RWPE2 (cell line): ENCODE data around the gene TH.

ENCODE experiments used
- ATAC-seq: fragments of 200-7000 bp; cut with Tn5 transposase; 3 replicates; pipeline ENCODE4 v1.9.1; 2021; ENCODE audit warnings: low read depth
- DNase-seq: peaks from one replicate; pipeline ENCODE4 v3.0.0-alpha.2; 2020; ENCODE audit warnings: low spot score
- H3K27ac ChIP-seq: fragments of 450-650 bp; 2 replicates; pipeline ENCODE4 v1.5.1; 2017; ENCODE audit warnings: mild to moderate bottlenecking; ENCODE audit not compliant: poor library complexity, severe bottlenecking
- H3K27me3 ChIP-seq: fragments of 250-450 bp; sonication (Bioruptor Pico); 2 replicates; pipeline ENCODE4 v1.5.1; 2021; ENCODE audit warnings: mild to moderate bottlenecking, moderate library complexity; ENCODE audit not compliant: insufficient read depth, poor library complexity, severe bottlenecking
- H3K36me3 ChIP-seq: fragments of 250-450 bp; sonication (Bioruptor Pico); 2 replicates; pipeline ENCODE4 v1.5.1; 2020; ENCODE audit warnings: low read depth, mild to moderate bottlenecking, moderate library complexity
- H3K4me1 ChIP-seq: fragments of 250-450 bp; sonication (Bioruptor Pico); 2 replicates; pipeline ENCODE4 v1.5.1; 2021; ENCODE audit warnings: mild to moderate bottlenecking, moderate library complexity; ENCODE audit not compliant: insufficient read depth, poor library complexity, severe bottlenecking
- H3K4me3 ChIP-seq: fragments of 250-450 bp; sonication (Bioruptor Pico); 2 replicates; pipeline ENCODE4 v1.5.1; 2021; ENCODE audit warnings: mild to moderate bottlenecking, moderate library complexity; ENCODE audit not compliant: severe bottlenecking
- H3K9me3 ChIP-seq: fragments of 250-450 bp; sonication (Bioruptor Pico); 2 replicates; pipeline ENCODE4 v1.5.1; 2021; ENCODE audit warnings: mild to moderate bottlenecking, moderate library complexity; ENCODE audit not compliant: severe bottlenecking
- CTCF ChIP-seq: fragments of 450-650 bp; IDR thresholded peaks from one replicate; pipeline ENCODE4 v1.5.1; 2017; ENCODE audit warnings: mild to moderate bottlenecking, moderate library complexity; ENCODE audit not compliant: poor library complexity, severe bottlenecking

The TH gene

GRCh38 chr11:2191883-2192282 is 20.3 kb upstream of the TH start:
- peaks cover 8% of the 10 kb centered on the region for H3K4me1 ChIP-seq
- ATAC-seq, result no peak
- H3K27me3 ChIP-seq, result no peaks in the 10 kb centered on the region
- no peak for TF ChIP-seq CTCF
- no peak for DNase-seq
- H3K9me3 ChIP-seq, result no peaks in the 10 kb centered on the region
- H3K36me3 ChIP-seq, result no peaks in the 10 kb centered on the region
- H3K27ac ChIP-seq, result no peak overlapping the region
- no peak overlapping the region for H3K4me3 ChIP-seq

DNA sequence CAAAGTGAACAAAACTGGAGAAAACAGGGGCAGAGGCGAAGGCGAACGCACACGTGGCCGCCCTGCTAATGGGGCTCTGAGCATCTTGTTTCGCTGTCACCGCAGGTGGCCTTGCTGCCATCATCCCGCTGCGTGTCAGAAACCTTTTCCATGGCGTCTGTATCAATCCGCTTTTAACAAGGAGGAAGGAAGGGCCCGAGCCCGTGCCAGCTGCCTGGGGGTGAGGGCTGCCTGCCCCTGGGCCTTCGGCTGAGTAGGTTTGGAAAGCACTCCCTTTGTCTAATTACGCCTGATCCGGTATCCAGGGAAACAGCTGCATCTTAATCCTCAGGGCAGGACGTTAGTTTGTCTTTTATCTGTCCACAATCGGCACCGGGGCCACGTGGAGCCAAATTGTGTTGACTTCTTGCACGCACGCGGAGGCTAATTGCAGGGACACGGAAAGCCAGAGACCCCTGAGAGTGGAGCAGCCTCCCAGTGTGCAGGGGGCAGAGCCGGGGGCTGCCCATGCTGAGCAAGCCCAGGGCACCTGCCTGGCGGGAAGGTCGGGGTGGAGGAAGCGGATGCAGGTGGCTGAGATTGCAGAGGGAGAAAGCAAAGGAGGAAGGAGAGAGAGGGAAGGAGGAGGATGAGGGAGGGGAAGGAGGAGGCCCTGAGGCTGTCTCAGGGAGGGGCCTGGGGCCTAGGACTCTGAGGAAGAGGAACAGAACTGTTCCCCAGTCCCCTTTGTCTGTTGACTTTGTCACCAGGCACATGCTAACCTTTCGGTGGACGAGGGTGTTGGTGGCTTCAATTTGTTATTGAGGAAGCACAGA is 19.2 kb upstream of the TH start:
- DNase-seq (no peak), ATAC-seq (no peak)
- H3K4me1 ChIP-seq, result peaks cover 8% of the 10 kb centered on the region
- TF ChIP-seq CTCF, result no peak
- no peaks in the 10 kb centered on the region for H3K27me3 ChIP-seq
- H3K36me3 ChIP-seq, result no peaks in the 10 kb centered on the region
- H3K9me3 ChIP-seq, result no peaks in the 10 kb centered on the region
- no peak overlapping the region for H3K4me3 ChIP-seq
- H3K27ac ChIP-seq, result no peak overlapping the region

- H3K27ac ChIP-seq, result no peak overlapping the region
- no peaks in the 10 kb centered on the region for H3K27me3 ChIP-seq
- no peak overlapping the region for H3K4me3 ChIP-seq
- peaks cover 8% of the 10 kb centered on the region for H3K4me1 ChIP-seq
- TF ChIP-seq CTCF, result no peak
- ATAC-seq, result no peak
- no peak for DNase-seq
- no peaks in the 10 kb centered on the region for H3K9me3 ChIP-seq
- H3K36me3 ChIP-seq, result no peaks in the 10 kb centered on the region
These were observed 18.5 kb upstream of the TH start for GRCh38 chr11:2189938-2190656.

DNA sequence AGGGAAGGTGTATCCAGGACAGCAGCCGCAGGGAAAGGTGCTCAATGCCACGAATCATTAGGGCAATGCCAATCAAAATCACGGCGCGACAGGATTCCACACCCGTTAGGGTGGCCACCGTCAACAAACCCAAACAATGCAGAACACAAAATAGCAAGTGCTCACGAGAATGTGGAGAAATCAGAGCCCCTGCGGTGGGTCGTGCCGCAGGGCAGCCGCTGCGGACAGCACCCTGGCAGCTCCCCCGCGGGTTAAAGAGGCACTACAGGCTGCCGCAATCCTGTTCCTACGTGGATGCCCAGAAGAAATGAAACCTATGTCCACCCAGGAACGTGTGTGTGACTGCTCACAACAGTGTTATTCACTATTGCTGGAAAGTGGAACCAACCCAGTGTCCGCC is 17.1 kb upstream of the TH start:
- Histone ChIP-seq H3K9me3 (no peaks in the 10 kb centered on the region), H3K27me3 (no peaks in the 10 kb centered on the region), H3K36me3 (no peaks in the 10 kb centered on the region), H3K4me3 (no peak overlapping the region), H3K27ac (no peak overlapping the region), H3K4me1 (peaks cover 6% of the 10 kb centered on the region)
- ATAC-seq, result no peak
- DNase-seq, result no peak
- no peak for TF ChIP-seq CTCF

DNA sequence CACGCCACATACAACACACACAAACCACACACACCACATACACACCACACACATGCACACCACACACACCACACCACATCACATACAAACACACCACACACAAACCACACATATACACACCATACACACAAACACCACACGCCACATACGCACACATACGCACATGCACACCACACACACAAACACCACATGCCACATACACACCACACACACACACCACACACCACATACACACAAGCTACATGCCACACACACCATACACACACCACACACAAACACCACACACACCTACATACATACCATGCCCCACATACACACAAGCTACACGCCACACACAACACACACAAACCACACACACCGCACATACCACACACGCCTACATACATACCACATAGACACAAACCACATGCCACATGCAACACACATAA is 15.7 kb upstream of the TH start:
- H3K27me3 ChIP-seq, result no peaks in the 10 kb centered on the region
- no peak overlapping the region for H3K27ac ChIP-seq
- DNase-seq, result no peak
- no peaks in the 10 kb centered on the region for H3K4me1 ChIP-seq
- H3K9me3 ChIP-seq, result no peaks in the 10 kb centered on the region
- H3K4me3 ChIP-seq, result no peak overlapping the region
- no peak for TF ChIP-seq CTCF
- no peak for ATAC-seq
- no peaks in the 10 kb centered on the region for H3K36me3 ChIP-seq
